NCI-H2196 treated with DMSO at 0.1 percent for 48 hours (cell line): ENCODE measurements around the gene AGGF1.
"Not testable (repeated sequence)": the region's sequence is repeated elsewhere in the genome, so short reads cannot be mapped to it uniquely, and the experiment has no call there.

Experiments used
- DNase-seq: peaks from one replicate; lab custom pipeline; 2025; ENCODE audit not compliant: unreplicated experiment; lab: John Stamatoyannopoulos, UW

The AGGF1 gene

GRCh38 chr5:77086689-77087483 lies 56.7 kb downstream of the AGGF1 start, which contains the start of gene ZBED3:
Gene ZBED3, minus strand, starts transcription at chr5:77087285. Its CDS starts 9,407 bp downstream, at chr5:77077878.
- DNase-seq: no peak

- peak; percentile 20 for DNase-seq
These were observed 57.5 kb downstream of the AGGF1 start for GRCh38 chr5:77087484-77088261.

DNA sequence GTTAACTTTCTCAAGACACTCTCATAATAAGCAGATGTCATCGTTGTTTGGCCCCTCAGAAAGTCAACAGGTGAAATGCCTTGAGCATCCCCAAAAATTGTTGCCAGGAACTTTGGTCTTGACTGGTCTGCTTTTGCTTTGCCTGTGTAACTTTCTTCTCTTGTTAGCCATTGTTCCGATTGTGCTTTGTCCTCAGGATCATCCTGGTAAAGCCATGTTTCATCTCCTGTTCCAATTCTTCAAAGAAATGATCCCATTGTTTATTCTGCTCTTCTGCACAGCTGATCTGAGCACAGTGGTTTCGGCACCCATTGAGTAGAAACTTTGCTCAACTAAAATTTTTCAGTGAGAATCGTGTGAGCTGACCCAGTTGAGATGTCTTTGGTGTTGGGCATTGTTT lies 65.0 kb downstream of the AGGF1 start:
- DNase-seq: no peak

- no peak for DNase-seq
These were observed 71.1 kb downstream of the AGGF1 start for GRCh38 chr5:77101298-77101697.

DNA sequence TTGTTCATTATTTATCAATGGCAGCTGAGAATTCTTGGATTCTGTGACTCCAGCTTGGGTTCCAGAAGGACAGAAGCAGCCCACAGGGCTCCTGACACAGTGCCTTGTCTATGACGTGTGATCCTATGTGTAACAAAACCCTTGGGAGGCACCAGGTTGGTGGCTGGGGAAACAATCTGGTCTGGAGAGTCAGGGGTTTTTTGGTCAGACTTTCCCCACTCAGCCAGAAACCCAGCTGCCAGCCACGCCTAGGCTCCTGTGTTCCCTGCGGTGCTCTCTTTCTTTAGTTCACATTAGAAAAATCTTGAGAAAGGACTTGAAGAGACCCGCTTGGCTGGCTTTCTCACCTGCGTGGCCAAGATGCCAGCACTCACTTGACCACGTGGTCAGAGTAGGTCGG lies 72.3 kb downstream of the AGGF1 start:
- no peak for DNase-seq

GRCh38 chr5:77103457-77103856 lies 73.3 kb downstream of the AGGF1 start:
- no peak for DNase-seq

- DNase-seq: no peak
These were observed 74.6 kb downstream of the AGGF1 start for GRCh38 chr5:77104813-77105212.

- not testable (repeated sequence) for DNase-seq
These were observed 76.8 kb downstream of the AGGF1 start for GRCh38 chr5:77107035-77107434.
